Transverse colon (tissue), 4 donors: Measurements from ENCODE around the gene DDX50. TPM values are rescaled to one million over a fixed set of nuclear protein-coding genes. Genes with fewer than 3 reads are reported as not detected.

Source experiments
- DNase-seq: peaks from one replicate; pipeline ENCODE4 v3.0.0-alpha.2; 2019
- H3K27ac ChIP-seq, 4 donors: fragments of 200-600 bp; sonication (generic); 2 replicates each; pipeline ENCODE4 v1.5.1; 2016 to 2018; ENCODE audit warnings: inconsistent platforms in 4 of 4
- H3K27me3 ChIP-seq: fragments of 200-600 bp; sonication (generic); 2 replicates; pipeline ENCODE4 v1.5.1; 2017; ENCODE audit warnings: inconsistent platforms
- H3K36me3 ChIP-seq, 4 donors: fragments of 200-600 bp; sonication (generic); 2 replicates each; pipeline ENCODE4 v1.5.1; 2017 to 2019; ENCODE audit warnings: inconsistent platforms in 4 of 4
- H3K4me1 ChIP-seq, 4 donors: fragments of 200-600 bp; sonication (generic); 2 replicates each; pipeline ENCODE4 v1.5.1; 2017 to 2020; ENCODE audit warnings: inconsistent platforms in 4 of 4
- H3K4me3 ChIP-seq, 4 donors: fragments of 200-600 bp; sonication (generic); 1 replicate in 1 of 4; 2 replicates in 3 of 4; pipeline versions ENCODE4 v1.5.1 to v1.6.1; 2017 to 2019; ENCODE audit warnings: inconsistent platforms in 4 of 4
- H3K9me3 ChIP-seq, 2 donors: fragments of 200-600 bp; sonication (generic); 2 replicates each; pipeline ENCODE4 v1.5.1; 2017 to 2019; ENCODE audit warnings: inconsistent platforms in 2 of 2
- CTCF ChIP-seq, 5 experiments: fragments of 200-600 bp in 3 of 5; fragments of 450-650 bp in 2 of 5; sonication (generic) in 3 of 5; IDR thresholded peaks; 1 replicate in 2 of 5; 2 replicates in 3 of 5; pipeline ENCODE4 v1.5.1; 2016 to 2017; ENCODE audit warnings: antibody characterized with exemption in 5 of 5, inconsistent platforms in 3 of 5, mild to moderate bottlenecking in 2 of 5, moderate library complexity in 1 of 5
- EP300 ChIP-seq: sonication (generic); formaldehyde crosslinking; IDR thresholded peaks from one replicate; pipeline ENCODE4 v1.6.1; 2017; ENCODE audit warnings: antibody characterized with exemption, low read depth
- POLR2A ChIP-seq: fragments of 450-650 bp; IDR thresholded peaks from one replicate; pipeline ENCODE4 v1.6.1; 2016; ENCODE audit warnings: antibody characterized with exemption, mild to moderate bottlenecking, moderate library complexity
- POLR2AphosphoS5 ChIP-seq, 3 donors: sonication (generic); formaldehyde crosslinking; IDR thresholded peaks; one replicate each; pipeline ENCODE4 v1.6.1; 2016; ENCODE audit warnings: antibody characterized with exemption in 3 of 3
- WGBS, 2 donors: methylation state at CpG; one replicate each; pipeline ENCODE4 v1.1.5; 2018; ENCODE audit warnings: low coverage in 1 of 2; 5-methylcytosine and 5-hydroxymethylcytosine counted together
- in situ Hi-C, 4 donors: fragments of 200-750 bp; cut with MboI; loops; one replicate each; pipeline versions ENCODE4 v1.15.0 to v1.15.1; 2017; ENCODE audit warnings: low sequenced_read_pairs in 3 of 4, low pct_ligation_motif_present in 1 of 4, low pct_unique_long_range_greater_than_20kb in 1 of 4
- intact Hi-C: fragments of 100-400 bp; cut with DNase I; formaldehyde crosslinking; loops from one replicate; pipeline ENCODE4 v1.15.1; 2023; ENCODE audit warnings: low total_unique reads
- total RNA-seq, 4 donors: library from RNA; depleted of rRNA; stranded (reverse); fragments of >200 nt; gene quantifications; one replicate each; pipeline ENCODE4 v1.1.0, GENCODE V29; 2016

The DDX50 gene
- total RNA-seq, 4 donors from 2014 or later = 8.2 to 42.0 (median 23.2) TPM

- in situ Hi-C loops = loop anchor here in 2 of 4 donors (25.0 kb wide), 1 partner anchor 315 kb away; the partner anchor contains the start of gene TET1 (in 2 of the 2)
- peak overlapping the region in 2 of 4 donors; percentile 60 to 67 for H3K27ac ChIP-seq
Observed at GRCh38 chr10:68877482-68878110, 23.5 kb upstream of the DDX50 start.

GRCh38 chr10:68878496-68878895 lies 22.6 kb upstream of the DDX50 start:
- peak overlapping the region in 3 of 4 donors; percentile 12 to 63 (median 51) for H3K27ac ChIP-seq
- H3K4me3 ChIP-seq = no peak overlapping the region
- DNase-seq = no peak

More at GRCh38 chr10:68877482-68878110, 23.5 kb upstream of the DDX50 start:
- no peaks in the 10 kb centered on the region for H3K9me3 ChIP-seq
- no peaks in the 10 kb centered on the region for H3K27me3 ChIP-seq
- intact Hi-C loops = no loop called here
- no peak for DNase-seq
- 100% methylated on average over 1 of the region's 1 CpG; no CpG with 5 or more reads in 1 of the 2 donors for WGBS, 2 donors
- H3K4me3 ChIP-seq = no peak overlapping the region
- TF ChIP-seq POLR2A = no peak
- no peak for TF ChIP-seq CTCF (IDR thresholded peaks at IDR 0.05)
- no peak for TF ChIP-seq EP300
- peaks cover 3 to 38% (median 13%) of the 10 kb centered on the region in 4 donors for H3K4me1 ChIP-seq
- H3K36me3 ChIP-seq = no peaks in the 10 kb centered on the region

GRCh38 chr10:68879628-68880027 lies 21.5 kb upstream of the DDX50 start:
- H3K27ac ChIP-seq = no peak overlapping the region
- peaks cover 3 to 36% (median 13%) of the 10 kb centered on the region in 4 donors for H3K4me1 ChIP-seq
- in situ Hi-C loops (loop anchor here in 2 of 4 donors (25.0 kb wide), 1 partner anchor 317 kb away; the partner anchor contains the start of gene TET1 (in 2 of the 2)), intact Hi-C loops (no loop called here)
- no peaks in the 10 kb centered on the region for H3K9me3 ChIP-seq
- H3K36me3 ChIP-seq = no peaks in the 10 kb centered on the region
- TF ChIP-seq CTCF (IDR thresholded peaks at IDR 0.05) = no peak
- no peak for TF ChIP-seq POLR2A
- TF ChIP-seq EP300 = no peak
- no peak for TF ChIP-seq POLR2AphosphoS5 (IDR thresholded peaks at IDR 0.05)
- WGBS, 2 donors = 91 to 98% methylated on average over 2 of the region's 2 CpGs
- H3K27me3 ChIP-seq = no peaks in the 10 kb centered on the region
- no peak overlapping the region for H3K4me3 ChIP-seq
- no peak for DNase-seq

More at GRCh38 chr10:68878496-68878895, 22.6 kb upstream of the DDX50 start:
- intact Hi-C loops (no loop called here), in situ Hi-C loops (loop anchor here in 2 of 4 donors (25.0 kb wide), 1 partner anchor 316 kb away; the partner anchor contains the start of gene TET1 (in 2 of the 2))
- Histone ChIP-seq H3K36me3 (no peaks in the 10 kb centered on the region), H3K27me3 (no peaks in the 10 kb centered on the region), H3K9me3 (no peaks in the 10 kb centered on the region), H3K4me1 (peaks cover 3 to 36% (median 13%) of the 10 kb centered on the region in 4 donors)
- TF ChIP-seq EP300 = no peak
- no peak for TF ChIP-seq POLR2AphosphoS5 (IDR thresholded peaks at IDR 0.05)
- no peak for TF ChIP-seq POLR2A
- TF ChIP-seq CTCF (IDR thresholded peaks at IDR 0.05) = no peak

GRCh38 chr10:68880181-68880580 lies 20.9 kb upstream of the DDX50 start:
- DNase-seq = no peak
- no peak overlapping the region for H3K4me3 ChIP-seq
- no peaks in the 10 kb centered on the region for H3K36me3 ChIP-seq
- intact Hi-C loops = no loop called here
- in situ Hi-C loops = loop anchor here in 2 of 4 donors (25.0 kb wide), 1 partner anchor 318 kb away; the partner anchor contains the start of gene TET1 (in 2 of the 2)
- H3K27ac ChIP-seq = no peak overlapping the region
- no peaks in the 10 kb centered on the region for H3K9me3 ChIP-seq
- H3K4me1 ChIP-seq = peaks cover 3 to 36% (median 13%) of the 10 kb centered on the region in 4 donors
- TF ChIP-seq POLR2AphosphoS5 (IDR thresholded peaks at IDR 0.05) = no peak
- no peaks in the 10 kb centered on the region for H3K27me3 ChIP-seq
- 90 to 96% methylated on average over 3 to 4 of the region's 4 CpGs for WGBS, 2 donors
